NOMO-1 (cell line): Measurements from ENCODE around the gene CENPN.

Source experiments
- DNase-seq, 2 experiments: peaks; one replicate each; lab custom pipeline; 2025; ENCODE audit not compliant: unreplicated experiment in 2 of 2; lab: John Stamatoyannopoulos, UW

Gene CENPN

GRCh38 chr16:81006813-81007695 lies at the start of gene CENPN, which contains the start of gene CMC2:
CENPN (plus strand) TSS chr16:81007214; CDS start chr16:81011940, 4,726 bp downstream.
CMC2 (minus strand) TSS chr16:81006885; CDS start chr16:80997394, 9,491 bp downstream.
- peak; percentile 96 for DNase-seq

- DNase-seq, result no peak
Observed at GRCh38 chr16:80958284-80958683, 48.7 kb upstream of the CENPN start.

GRCh38 chr16:80962879-80963278 lies 44.1 kb upstream of the CENPN start:
- DNase-seq, result no peak

- no peak for DNase-seq
Observed at GRCh38 chr16:80964351-80964750, 42.7 kb upstream of the CENPN start.

GRCh38 chr16:80966617-80967016 lies 40.4 kb upstream of the CENPN start:
- DNase-seq, result no peak

GRCh38 chr16:80968386-80969113 lies 38.5 kb upstream of the CENPN start:
- DNase-seq, result no peak

- DNase-seq, result no peak
Observed at GRCh38 chr16:80969114-80969484, 37.9 kb upstream of the CENPN start.

GRCh38 chr16:80971819-80972218 lies 35.2 kb upstream of the CENPN start:
- no peak for DNase-seq

- no peak for DNase-seq
Observed at GRCh38 chr16:80972611-80973010, 34.4 kb upstream of the CENPN start.

GRCh38 chr16:80973991-80974390 lies 33.0 kb upstream of the CENPN start:
- DNase-seq, result no peak

GRCh38 chr16:80974649-80975376 lies 32.2 kb upstream of the CENPN start:
- no peak for DNase-seq

GRCh38 chr16:80976946-80977345 lies 30.1 kb upstream of the CENPN start:
- no peak for DNase-seq

GRCh38 chr16:80981103-80981502 lies 25.9 kb upstream of the CENPN start:
- no peak for DNase-seq

- no peak for DNase-seq
Observed at GRCh38 chr16:80982646-80983045, 24.4 kb upstream of the CENPN start.

GRCh38 chr16:80984124-80984892 lies 22.7 kb upstream of the CENPN start:
- DNase-seq, result no peak

GRCh38 chr16:80985611-80986010 lies 21.4 kb upstream of the CENPN start:
- DNase-seq, result no peak

GRCh38 chr16:80986557-80986956 lies 20.5 kb upstream of the CENPN start:
- no peak for DNase-seq

- DNase-seq, result no peak
Observed at GRCh38 chr16:80988756-80989155, 18.3 kb upstream of the CENPN start.

GRCh38 chr16:80989801-80990200 lies 17.2 kb upstream of the CENPN start:
- DNase-seq, result no peak

- DNase-seq, result no peak
Observed at GRCh38 chr16:80990577-80990976, 16.4 kb upstream of the CENPN start.
